GM18526 (cell line): Measurements from ENCODE around the gene RPL32.

Experiments used
- POLR2A ChIP-seq: IDR thresholded peaks from 3 replicates; pipeline ENCODE4 v1.6.1; 2011; ENCODE audit not compliant: insufficient read length; ENCODE audit errors: extremely low read depth

Gene RPL32

DNA sequence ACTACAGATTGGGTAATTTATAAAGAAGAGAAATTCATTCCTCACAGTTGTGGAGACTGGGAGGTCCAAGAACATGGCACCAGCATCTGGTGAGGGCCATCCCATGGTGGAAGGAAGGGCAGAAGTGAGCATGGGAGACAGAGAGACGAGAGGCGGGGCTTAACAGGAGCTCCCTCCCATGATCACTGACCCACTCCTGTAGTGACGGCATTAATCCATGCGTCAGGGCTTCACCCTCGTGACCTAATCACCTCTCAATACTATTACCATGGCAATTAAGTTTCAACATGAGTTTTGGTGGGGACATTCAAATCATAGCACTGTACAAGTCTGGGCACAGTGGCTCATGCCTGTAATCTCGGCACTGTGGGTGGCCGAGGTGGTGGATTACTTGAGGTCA lies 17.1 kb downstream of the RPL32 start:
- TF ChIP-seq POLR2A, result no peak

DNA sequence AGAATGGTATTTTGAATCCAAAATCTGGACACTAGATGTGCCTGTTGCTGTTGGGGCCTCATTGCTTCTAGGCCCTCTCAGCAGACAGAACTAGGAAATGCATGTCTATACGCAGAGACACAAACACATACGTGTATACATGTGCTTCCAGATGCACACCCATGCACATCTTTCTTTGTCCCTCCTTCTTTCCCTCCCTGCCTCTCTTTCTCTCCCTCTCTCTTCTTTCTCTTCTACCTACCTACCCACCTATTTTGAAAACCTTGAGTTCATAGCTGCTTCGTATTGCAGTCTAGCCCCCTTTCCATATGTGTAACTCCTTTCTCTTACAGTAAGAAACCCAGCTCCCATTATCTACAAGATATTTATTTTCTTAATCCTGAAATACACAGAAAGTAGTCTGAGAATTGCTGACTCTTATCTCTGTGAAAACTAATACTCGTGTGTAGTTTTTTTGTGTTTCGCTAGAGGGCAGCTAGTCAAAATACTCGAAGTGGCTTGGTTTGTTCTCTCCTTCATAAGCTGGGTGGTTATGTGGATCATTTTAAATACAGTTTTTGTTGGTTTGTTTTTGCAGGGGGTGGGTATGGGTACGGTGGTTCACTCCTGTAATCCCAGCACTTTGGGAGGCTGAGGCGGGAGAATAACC lies 18.5 kb downstream of the RPL32 start:
- no peak for TF ChIP-seq POLR2A

DNA sequence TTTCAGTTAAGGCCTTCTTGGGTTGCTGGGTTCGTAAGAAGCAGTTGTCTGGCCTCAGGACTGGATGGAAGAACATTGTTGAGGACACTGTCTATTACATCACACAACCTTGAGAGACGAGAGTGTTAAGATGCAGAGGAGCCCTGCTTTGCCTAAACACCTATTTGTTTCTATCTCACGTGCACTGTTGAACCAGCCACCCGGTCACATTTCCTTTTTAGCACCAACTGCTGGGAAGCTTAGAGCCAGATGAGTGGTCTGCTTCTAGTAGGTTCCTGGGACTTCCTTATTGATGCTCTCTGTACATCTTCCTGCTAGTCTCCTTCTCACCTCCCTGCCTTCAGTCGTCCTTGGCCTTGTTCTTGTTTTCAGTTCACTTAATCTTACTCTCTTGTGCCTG lies 22.6 kb downstream of the RPL32 start:
- no peak for TF ChIP-seq POLR2A

DNA sequence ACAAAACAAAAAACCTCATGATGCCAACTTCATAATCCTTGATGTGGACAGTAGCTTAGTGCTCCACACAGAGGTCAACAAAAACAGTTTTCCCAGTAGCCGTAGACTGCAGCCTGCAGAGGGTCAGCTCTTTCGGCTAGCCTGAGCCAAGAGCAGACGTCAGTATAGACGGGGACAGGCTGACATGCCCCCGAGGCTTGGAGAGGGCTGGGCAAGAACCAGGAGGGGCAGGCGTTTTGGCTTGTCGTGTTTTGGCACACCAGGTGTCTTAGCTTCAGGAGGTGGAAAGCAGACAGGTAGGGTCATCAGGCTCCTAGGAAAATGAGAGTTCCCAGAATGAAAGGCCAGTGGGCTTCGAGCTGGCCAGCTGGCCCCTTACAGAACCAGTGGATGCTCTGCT lies 23.1 kb downstream of the RPL32 start:
- TF ChIP-seq POLR2A, result no peak

DNA sequence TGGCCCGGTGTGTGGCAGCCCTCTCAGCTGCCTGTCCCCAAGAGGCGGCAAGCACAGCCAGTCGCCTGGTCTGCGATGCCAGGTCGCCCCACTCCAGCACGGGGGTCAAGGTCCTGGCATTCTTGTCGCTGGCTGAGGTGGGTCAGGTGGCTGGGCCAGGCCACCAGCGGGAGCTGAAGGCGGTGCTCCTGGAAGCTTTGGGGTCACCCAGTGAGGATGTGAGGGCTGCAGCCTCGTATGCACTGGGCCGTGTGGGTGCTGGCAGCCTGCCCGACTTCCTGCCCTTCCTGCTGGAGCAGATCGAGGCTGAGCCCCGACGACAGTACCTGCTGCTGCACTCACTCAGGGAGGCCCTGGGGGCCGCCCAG lies 24.0 kb downstream of the RPL32 start:
- TF ChIP-seq POLR2A, result no peak

DNA sequence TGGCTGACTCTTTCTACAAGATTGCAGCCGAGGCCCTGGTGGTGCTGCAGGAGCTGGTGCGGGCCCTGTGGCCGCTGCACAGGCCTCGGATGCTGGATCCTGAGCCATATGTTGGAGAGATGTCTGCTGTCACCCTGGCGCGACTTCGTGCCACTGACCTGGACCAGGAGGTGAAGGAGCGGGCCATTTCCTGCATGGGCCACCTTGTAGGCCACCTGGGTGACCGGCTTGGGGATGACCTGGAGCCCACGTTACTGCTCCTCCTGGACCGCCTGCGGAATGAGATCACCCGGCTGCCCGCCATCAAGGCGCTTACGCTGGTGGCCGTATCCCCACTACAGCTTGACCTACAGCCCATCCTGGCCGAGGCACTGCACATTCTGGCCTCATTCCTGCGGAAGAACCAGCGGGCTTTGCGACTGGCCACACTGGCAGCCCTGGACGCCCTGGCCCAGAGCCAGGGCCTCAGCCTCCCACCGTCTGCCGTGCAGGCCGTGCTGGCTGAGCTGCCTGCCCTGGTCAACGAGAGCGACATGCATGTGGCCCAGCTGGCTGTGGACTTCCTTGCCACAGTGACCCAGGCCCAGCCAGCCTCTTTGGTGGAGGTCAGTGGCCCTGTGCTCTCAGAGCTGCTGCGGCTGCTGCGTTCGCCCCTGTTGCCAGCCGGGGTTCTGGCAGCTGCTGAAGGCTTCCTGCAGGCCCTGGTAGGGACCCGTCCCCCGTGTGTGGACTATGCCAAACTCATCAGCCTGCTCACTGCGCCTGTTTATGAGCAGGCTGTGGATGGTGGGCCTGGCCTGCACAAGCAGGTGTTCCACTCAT lies 24.6 kb downstream of the RPL32 start:
- TF ChIP-seq POLR2A, result no peak

DNA sequence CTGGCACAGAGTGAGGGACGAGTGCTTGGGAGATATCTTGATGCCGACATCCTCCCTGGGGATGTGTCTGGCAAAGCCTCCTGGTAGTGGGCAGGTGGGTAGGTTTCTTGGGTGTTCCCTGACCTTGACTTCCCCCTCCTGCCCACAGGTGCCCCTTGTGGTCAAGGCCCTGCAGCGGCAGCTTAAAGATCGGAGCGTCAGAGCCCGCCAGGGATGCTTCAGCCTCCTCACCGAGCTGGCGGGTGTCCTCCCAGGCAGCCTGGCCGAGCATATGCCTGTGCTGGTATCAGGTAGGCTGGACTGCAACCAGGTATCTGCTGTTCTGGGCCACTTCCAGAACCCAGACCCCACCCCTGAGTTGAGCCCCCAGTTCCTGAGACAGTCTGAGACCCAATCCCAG lies 25.6 kb downstream of the RPL32 start:
- TF ChIP-seq POLR2A, result no peak

DNA sequence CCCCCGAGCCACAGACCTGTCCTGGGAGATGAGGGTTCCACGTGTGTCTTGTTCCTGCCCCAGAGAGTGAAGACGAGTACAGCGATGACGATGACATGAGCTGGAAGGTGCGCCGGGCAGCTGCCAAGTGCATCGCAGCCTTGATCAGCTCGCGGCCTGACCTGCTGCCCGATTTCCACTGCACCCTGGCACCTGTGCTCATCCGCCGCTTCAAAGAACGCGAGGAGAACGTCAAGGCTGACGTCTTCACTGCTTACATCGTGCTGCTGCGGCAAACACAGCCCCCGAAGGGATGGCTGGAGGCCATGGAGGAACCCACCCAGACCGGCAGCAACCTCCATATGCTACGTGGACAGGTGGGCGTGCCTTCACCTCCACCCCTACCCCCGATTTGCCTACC lies 26.3 kb downstream of the RPL32 start:
- no peak for TF ChIP-seq POLR2A

DNA sequence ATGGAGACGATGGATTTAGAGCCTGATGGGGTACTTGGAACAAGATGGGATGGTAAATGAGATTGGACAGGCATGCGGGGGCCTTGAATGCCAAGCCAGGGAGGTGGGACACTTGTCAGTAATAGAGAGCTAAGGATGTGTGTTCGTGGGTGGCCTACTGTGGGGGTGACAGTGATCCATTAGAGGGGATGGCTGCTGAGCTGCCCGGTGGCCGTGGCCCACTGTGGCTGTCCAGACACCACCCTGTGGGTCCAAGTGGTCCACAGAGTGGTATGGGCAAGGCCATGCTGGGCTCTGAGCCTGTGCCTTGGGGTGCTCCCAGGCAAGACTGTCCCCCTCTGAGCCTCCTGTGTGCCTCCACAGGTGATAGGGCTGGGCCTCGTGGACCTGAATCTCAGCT lies 27.4 kb downstream of the RPL32 start:
- TF ChIP-seq POLR2A, result no peak

DNA sequence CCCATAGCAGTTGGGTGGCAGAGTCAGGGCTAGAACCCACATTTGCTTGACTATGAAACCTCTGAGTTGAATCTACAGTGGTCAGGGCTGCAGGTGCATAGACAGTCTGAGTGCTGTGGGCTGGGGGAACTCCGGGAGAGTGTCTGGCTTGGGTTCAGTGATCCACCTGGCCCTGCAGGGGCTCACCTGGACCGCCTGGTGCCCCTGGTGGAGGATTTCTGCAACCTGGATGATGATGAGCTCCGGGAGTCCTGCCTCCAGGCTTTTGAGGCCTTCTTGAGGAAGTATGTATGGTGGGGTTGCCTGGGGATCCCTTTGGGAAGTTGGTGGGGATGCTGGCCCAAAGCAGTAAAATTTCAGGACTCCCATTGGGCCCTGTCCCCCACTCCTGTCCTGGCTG lies 28.6 kb downstream of the RPL32 start:
- TF ChIP-seq POLR2A, result no peak

DNA sequence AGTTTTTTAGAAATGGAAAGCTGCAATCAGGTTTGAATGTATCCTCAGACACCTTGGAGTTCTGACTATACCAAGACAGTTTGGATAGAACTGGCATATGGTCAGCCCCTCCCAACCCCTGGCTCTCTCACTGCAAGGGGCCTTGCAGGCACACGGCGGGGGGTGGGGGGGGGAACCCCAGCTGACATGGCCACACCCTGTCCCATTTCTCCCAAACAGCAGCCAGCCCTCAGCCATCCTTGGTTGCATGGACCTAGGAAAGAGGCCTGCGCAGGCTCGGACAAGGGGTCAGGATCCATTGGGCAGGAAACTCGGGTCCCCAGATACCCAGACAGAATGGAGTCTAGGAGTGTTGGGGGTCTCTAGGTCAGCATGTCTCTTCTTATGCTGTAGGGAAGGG lies 30.4 kb downstream of the RPL32 start:
- TF ChIP-seq POLR2A, result no peak

DNA sequence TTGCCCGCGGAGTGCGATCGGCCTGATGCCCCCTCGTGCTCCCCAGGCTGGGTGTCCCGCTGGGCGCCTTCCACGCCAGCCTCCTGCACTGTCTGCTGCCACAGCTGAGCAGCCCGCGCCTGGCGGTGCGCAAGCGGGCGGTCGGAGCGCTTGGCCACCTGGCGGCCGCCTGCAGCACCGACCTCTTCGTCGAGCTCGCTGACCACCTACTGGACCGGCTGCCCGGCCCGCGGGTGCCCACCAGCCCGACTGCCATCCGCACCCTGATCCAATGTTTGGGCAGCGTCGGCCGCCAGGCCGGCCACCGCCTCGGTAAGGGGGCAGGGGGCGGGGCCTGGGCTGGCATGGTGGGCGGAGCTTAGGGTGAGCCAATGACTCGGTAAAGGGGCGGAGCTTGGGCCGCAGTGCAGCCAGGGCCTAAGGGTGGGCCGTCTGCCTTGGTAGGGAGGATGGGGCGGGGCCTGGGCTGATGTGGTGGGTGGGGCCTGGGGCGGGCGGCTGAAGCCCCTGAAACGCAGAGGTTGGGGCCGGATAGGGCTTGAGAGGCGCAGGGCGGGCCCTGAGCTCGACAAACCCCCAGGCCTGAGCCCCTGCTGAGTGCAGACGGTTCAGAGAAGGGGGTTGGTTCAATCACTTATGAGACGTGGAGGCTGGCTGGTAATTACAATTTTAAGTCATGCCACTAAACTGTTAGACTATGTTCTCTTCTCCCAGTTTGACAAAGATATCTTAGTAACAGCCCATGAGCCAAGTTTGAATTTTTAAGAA lies 31.2 kb downstream of the RPL32 start:
- no peak for TF ChIP-seq POLR2A

DNA sequence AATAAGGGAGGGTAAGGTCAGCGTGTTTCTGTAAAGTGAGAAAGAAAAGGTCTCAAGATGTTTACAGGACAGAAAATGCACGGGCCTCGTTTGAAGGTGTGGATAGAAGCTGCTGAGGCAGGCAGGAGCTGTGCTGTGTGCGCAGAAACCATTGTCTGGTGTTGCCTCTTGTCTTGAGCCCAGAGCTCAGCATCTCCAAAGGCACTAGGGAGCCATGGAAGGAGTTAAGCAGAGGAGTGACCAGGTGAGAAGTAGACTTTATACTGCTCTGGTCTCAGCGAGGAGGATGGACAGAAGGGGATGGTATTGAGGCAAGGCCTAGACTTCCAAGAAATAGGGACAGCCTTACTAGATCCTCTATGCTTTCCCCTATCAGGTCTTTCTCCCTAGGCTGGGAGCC lies 31.9 kb downstream of the RPL32 start:
- TF ChIP-seq POLR2A, result no peak

DNA sequence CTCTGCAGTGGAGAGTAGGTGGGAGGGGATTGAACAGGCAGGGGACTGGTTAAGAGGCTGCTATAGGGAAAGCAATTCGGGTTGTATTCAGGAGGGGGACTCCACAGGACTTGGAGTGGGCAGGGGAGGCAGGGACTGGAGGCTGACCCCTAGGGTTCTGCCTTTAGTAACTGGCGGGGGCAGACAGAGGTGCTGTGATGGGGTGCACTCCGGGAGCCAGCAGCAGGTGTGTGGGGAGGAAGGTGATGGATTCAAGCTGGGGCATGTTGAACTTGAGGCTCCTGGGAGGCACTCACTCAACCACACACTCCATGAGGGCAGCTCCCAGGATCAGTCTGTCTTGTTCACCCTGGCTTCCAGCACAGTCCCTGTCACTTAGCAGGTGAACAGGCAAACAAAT lies 32.4 kb downstream of the RPL32 start:
- no peak for TF ChIP-seq POLR2A

DNA sequence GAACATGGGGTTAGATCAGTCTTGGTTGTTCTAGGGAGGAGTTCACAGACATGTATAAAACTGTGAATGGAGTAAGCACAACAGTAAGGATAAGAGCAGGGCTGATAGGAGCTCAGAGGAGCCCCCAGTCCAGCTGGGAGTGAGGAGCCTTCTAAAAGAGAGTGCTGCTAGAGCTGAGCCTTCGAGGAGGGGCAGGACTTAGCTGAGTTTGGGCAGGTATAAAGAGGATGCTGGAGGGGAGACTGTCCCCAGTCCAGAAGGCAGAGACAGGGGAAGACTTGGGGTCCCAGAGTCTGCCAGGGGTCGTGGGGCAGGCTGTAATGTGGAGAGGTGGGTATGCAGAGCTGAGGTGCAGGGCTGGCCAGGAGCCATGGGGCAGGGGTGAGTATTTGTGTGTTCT lies 32.8 kb downstream of the RPL32 start:
- no peak for TF ChIP-seq POLR2A

DNA sequence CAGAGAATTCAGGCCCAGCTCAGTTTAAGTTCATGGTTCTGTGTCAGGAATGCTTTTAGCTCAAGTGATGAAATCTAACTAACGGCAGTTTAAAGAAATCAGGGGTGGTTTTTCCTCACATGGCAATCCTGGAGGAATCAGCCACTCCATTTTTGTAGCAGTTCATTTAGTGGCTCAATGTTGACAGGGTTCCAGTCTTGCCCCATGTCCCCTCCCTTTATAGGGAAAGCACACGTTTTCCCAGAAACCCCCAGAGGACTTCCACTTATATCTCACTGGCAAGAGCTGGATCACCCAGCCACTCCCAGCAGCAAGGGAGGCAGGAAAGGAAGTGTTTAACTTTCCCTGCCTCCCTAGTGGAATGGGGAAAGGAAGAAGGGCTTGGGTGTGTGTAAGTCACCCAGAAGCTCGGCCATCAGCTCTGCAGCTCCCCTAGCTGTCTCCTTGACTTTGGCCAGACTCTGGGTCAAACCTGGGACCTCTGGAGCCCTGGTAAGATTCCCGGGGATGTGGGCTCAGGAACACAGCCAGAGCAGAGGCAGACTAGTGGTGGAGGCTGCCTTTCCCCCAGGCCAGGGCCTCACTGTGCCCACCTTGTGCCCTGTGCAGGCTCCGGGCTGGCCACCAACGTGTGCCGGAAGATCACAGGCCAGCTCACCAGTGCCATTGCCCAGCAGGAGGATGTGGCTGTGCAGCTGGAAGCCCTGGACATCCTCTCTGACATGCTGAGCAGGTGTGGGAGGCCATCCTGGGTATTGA lies 33.6 kb downstream of the RPL32 start:
- TF ChIP-seq POLR2A, result no peak

DNA sequence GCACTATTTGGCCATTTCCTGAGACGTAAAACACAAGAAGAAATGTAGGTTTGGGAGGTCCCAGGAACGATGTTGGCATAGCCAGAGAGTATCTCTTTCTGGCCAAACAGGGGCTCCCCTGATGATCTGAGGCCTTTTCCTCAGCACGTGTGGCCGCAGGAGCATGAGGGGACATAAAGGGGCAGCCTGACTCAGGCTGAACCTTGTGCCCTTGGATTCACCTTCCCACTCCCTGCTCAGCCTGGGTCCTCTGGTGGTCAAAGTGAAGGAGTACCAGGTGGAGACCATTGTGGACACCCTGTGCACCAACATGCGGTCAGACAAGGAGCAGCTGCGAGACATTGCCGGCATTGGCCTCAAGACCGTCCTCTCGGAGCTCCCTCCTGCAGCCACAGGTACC lies 34.3 kb downstream of the RPL32 start:
- TF ChIP-seq POLR2A, result no peak
